Motor neuron (in vitro differentiated cells): Measurements from ENCODE around the gene CBX2. TPM values are rescaled to one million over a fixed set of nuclear protein-coding genes. Genes with fewer than 3 reads are reported as not detected.

ENCODE experiments used
- ATAC-seq, 8 experiments: fragments of 200-7000 bp; cut with Tn5 transposase; replicated peaks in 6 of 8; 2 replicates each; pipeline ENCODE4 v1.8.0; 2021; ENCODE audit warnings: mild to moderate bottlenecking in 8 of 8, moderate library complexity in 8 of 8
- H3K27ac ChIP-seq, 2 donors: fragments of 250-450 bp; sonication (Bioruptor Pico); 2 replicates each; pipeline ENCODE4 v1.9.0; 2021; ENCODE audit warnings: antibody characterized with exemption in 2 of 2, mild to moderate bottlenecking in 2 of 2, moderate library complexity in 1 of 2
- H3K4me1 ChIP-seq, 2 donors: fragments of 250-450 bp; sonication (Bioruptor Pico); replicated peaks in 1 of 2; 2 replicates each; pipeline ENCODE4 v1.6.1; 2021; ENCODE audit warnings: antibody characterized with exemption in 2 of 2, mild to moderate bottlenecking in 2 of 2, moderate library complexity in 1 of 2
- H3K4me3 ChIP-seq, 5 donors: fragments of 250-450 bp; sonication (Bioruptor Pico); 2 replicates each; pipeline ENCODE4 v1.9.0; 2021; ENCODE audit warnings: antibody characterized with exemption in 5 of 5, mild to moderate bottlenecking in 5 of 5, moderate library complexity in 4 of 5
- WGBS, 10 experiments: fragments of 450-650 bp; shearing (Covaris generic); methylation state at CpG; one replicate each; pipeline ENCODE4 v1.0.0; 2022; 5-methylcytosine and 5-hydroxymethylcytosine counted together
- in situ Hi-C, 9 experiments: fragments of 400-800 bp; cut with MboI; loops; one replicate each; pipeline ENCODE4 v1.15.0; 2021; ENCODE audit warnings: low sequenced_read_pairs in 9 of 9, low pct_unique_long_range_greater_than_20kb in 2 of 9; ENCODE audit not compliant: unreplicated experiment in 9 of 9
- total RNA-seq, 8 experiments: library from RNA; unstranded; fragments of 300-600 nt; gene quantifications; 2 replicates each; pipeline versions ENCODE4 v1.2.3 to v1.2.4, GENCODE V29; 2022

Gene CBX2
- total RNA-seq, 8 experiments from 2014 or later = 3.1 to 42.7 (median 14.9) TPM

DNA sequence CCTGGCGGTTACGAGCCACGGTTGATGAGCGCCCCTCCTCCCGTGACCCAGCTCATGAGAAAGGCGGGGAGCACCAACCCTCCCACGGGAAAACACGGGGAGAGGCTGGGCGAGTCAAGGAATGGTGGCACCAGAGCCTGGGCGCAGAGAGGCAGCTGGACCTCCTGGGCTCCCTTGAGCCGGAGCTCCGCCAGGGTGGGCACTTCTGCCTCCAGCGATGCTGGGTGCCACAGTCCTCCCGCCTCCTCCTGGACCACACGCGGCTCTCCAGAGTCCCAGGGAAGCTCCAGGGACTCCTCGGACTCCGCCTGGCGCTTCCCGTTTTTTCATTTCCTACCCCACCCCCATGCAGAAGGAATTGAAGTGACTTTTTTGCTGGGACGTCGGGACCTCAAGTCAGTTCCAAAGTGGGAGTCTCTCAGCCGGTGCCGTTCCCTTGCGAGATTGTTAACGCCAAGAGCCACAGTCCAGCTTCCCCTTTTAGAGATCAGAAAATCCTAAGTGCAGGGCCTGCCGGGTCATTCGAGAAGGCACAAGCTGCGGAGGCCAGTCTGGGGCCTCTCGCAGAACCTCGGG lies 25.6 kb downstream of the CBX2 start:
- Histone ChIP-seq H3K4me3 (peak overlapping the region in 1 of 5 donors; percentile 37), H3K27ac (peak overlapping the region in 1 of 2 donors; percentile 11), H3K4me1 (peaks cover 27 to 33% of the 10 kb centered on the region in 2 donors)
- 12 to 50% (median 27%) methylated on average over 2 to 10 of the region's 31 CpGs; no CpG with 5 or more reads in 6 of the 10 experiments for WGBS, 10 experiments
- no peak for ATAC-seq
- in situ Hi-C loops = loop anchor here in 3 of 9 experiments (25.0 kb wide), 1 partner anchor 184 kb away; no protein-coding TSS in a partner anchor

DNA sequence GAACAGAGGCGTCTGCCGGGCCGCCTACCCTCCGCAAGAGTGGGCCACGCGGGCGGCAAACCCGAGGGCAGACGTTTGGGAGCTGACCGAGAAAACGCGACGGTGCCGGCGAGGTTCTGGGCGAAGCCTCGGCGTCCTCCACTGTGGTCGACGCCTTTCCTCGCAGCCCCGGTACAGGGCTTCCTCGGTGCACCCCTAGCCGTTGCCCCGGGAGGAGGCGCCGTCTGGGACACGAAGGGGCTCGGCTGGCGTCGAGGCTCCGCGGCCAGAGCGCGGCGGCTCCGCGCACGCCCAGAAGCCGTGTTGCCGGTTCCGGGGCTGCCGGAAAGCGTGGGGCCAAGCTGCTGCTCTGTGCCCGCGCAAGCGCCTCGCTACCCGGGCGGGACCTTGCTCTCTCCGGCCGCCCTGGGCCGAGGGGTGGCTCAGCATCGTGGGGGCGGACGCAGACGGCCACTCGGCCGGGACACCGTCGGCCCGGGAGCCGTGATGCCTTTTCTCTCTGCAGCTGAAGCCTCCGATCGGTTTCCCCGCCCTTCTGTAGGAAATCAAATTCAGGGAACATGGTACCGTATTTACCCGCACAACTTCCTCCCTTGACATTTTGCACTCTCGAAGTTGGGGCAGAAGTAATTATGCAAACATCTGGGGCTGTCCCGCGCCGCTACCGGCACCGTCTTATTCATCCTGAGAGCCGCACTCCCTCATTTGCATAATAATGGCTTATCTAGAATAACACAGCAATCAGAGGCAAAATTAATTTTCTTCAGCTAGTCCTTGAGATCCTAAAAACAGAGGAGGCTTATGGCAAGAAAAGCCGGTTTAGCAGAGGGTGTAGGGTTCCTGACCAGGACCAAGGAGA lies 26.3 kb downstream of the CBX2 start:
- WGBS, 10 experiments = 0 to 16% (median 1%) methylated on average over 4 to 16 of the region's 76 CpGs; no CpG with 5 or more reads in 3 of the 10 experiments
- in situ Hi-C loops = loop anchor here in 3 of 9 experiments (25.0 kb wide), 1 partner anchor 183 kb away; no protein-coding TSS in a partner anchor
- Histone ChIP-seq H3K27ac (peak overlapping the region in 1 of 2 donors; percentile 11), H3K4me3 (peak overlapping the region; percentile 17 to 37 (median 29)), H3K4me1 (peaks cover 27 to 32% of the 10 kb centered on the region in 2 donors)
- peak in 7 of 8 experiments; percentile 27 to 61 (median 37) for ATAC-seq

DNA sequence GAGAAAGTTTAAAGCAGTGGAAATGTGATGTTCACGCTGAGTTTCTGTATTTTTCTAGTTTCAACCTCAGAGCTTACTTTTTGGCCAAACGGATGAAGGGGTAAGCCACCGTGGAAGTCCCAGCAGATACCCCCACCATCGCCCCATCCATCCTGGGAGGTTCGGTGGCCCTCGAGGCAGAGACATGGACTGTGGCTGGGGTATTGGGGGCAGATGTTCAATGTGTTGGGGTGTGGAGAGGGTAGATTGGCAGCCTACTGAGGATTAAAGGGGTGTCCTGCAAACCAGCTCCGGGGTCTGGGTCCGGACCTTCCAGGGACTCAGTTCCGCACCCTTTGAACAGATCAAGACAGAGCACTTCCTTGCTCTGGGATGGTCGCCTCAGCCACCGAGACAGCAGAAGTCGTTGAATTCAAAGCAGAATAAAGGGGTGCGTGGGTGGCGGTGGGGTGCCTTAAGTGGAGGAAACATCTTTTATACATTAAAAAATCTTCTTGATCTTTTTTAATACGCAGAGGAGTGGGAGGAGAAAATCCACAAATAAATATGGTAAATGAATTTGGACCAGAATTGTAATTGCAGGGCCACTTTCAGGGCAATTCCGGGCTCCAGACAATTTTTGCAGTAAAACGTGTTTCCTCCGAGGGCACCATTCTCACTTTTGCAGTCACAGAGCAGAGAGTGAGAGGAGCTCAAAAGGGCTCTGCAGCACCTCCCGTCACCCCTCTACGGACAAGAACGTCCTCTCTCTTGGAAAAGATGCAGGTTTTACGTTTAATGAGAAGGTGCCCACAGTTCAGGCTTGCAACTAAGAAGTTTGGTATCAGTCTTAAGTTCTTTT lies 27.1 kb downstream of the CBX2 start:
- ATAC-seq = no peak
- 0 to 52% (median 29%) methylated on average over 1 to 17 of the region's 22 CpGs; no CpG with 5 or more reads in 2 of the 10 experiments for WGBS, 10 experiments
- Histone ChIP-seq H3K4me3 (no peak overlapping the region), H3K27ac (no peak overlapping the region), H3K4me1 (peaks cover 31 to 35% of the 10 kb centered on the region in 2 donors)
- in situ Hi-C loops = loop anchor here in 3 of 9 experiments (25.0 kb wide), 1 partner anchor 182 kb away; no protein-coding TSS in a partner anchor

DNA sequence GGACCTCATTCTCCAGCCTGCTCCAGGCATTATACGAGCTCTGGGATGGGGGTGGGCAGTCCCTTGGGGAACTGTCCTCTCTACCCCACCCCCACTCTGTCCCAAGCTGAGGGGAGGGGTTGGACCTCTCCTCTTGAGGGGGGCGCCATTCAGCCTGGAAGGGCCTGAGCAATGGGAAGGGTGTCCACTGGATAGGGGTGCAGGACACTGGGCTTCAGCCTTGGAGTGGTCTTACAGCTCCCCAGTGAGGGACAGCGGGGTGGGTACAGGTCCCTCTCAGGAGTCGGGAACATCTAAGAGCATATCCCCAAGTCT lies 28.5 kb downstream of the CBX2 start:
- no peak for ATAC-seq
- H3K27ac ChIP-seq = no peak overlapping the region
- in situ Hi-C loops = loop anchor here in 3 of 9 experiments (25.0 kb wide), 1 partner anchor 181 kb away; no protein-coding TSS in a partner anchor
- no peak overlapping the region for H3K4me3 ChIP-seq
- WGBS, 10 experiments = 35 to 57% methylated on average over 1 to 2 of the region's 4 CpGs; no CpG with 5 or more reads in 8 of the 10 experiments
- peaks cover 27 to 30% of the 10 kb centered on the region in 2 donors for H3K4me1 ChIP-seq

DNA sequence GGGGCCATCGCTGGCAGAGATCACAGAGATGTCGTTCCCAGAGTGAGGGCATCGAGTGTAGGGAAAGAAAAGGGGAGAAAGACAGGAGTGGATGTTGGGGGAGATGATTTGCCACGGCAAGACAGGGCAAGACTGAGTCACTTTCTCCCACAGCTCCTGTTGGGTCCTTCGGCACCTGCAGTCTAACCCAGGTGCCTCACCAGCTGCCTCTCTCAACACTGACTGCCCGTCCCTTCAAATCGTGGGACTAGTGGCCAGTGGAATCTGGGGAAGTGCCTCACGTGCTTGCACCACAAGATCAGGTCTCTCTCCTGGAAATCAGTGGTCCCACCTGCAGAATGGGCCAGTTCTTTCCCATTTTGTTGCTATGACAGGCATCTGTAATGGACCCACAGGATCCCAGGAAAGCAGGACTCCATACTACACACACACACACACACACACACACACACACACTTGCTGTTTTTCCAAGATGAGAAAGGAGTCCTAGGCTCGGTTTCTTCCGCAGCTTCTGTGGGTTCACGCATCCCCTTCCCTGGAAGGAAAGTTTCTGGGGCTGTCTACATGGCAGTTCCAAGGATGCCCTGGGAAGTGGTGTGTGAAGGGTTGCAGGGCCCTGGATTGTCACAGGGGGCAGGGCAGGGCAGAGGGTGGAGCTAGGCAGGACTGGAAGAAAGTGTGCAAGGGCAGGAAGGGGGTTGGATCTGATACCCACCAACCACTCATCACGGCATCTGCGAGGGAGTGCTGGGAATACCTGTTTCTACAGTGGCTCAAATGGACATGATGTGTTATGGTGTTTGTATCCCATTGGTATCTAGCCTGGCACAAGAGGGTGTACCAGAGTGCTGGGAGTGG lies 29.1 kb downstream of the CBX2 start:
- in situ Hi-C loops = loop anchor here in 3 of 9 experiments (25.0 kb wide), 1 partner anchor 180 kb away; no protein-coding TSS in a partner anchor
- WGBS, 10 experiments = 0 to 40% (median 23%) methylated on average over 1 to 5 of the region's 13 CpGs; no CpG with 5 or more reads in 3 of the 10 experiments
- H3K4me1 ChIP-seq = peaks cover 34 to 37% of the 10 kb centered on the region in 2 donors
- H3K27ac ChIP-seq = no peak overlapping the region
- ATAC-seq = no peak
- H3K4me3 ChIP-seq = no peak overlapping the region

DNA sequence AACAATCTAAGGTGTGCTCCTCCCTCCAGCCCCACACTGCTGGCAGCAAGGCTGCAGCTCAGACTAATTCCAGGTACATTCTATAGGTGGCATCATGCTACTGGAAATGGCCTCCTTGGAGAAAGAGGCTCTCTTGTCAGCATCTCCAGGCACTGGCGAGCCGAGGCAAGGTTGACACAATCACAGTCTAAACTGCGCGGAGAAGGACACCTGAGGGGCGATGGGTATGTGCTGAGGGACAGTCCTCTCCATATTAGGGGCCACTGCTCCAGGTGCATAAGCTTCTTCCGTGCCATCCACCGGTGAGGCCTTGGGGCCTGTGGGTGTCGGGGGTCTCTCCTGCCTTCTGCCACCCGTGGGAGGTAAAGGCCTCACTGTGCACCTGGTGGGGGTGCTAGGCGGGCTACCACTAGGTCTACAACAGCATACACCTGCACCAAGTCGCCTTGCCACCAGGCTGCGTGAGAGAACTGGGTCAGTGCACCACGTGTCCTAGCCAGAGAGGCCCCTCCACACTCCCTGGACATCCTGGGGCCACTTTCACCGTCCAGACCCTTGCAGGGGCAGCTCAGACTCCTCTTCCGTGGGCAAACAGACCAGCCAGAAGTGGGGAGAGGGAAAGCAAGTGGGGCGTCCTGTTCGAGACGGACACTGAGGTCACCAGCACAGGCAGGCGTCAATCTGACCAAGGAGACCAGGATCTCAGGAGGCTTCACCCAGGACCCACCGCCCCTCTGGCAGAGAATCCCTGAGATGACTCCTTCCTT lies 31.0 kb downstream of the CBX2 start:
- in situ Hi-C loops = loop anchor here in 3 of 9 experiments (25.0 kb wide), 1 partner anchor 178 kb away; no protein-coding TSS in a partner anchor
- 0 to 80% (median 52%) methylated on average over 1 to 7 of the region's 20 CpGs; no CpG with 5 or more reads in 7 of the 10 experiments for WGBS, 10 experiments
- peak in 1 of 8 experiments; percentile 2 for ATAC-seq
- Histone ChIP-seq H3K4me1 (peaks cover 42 to 49% of the 10 kb centered on the region in 2 donors), H3K4me3 (peak overlapping the region in 1 of 5 donors; percentile 48), H3K27ac (peak overlapping the region; percentile 96 to 98)

DNA sequence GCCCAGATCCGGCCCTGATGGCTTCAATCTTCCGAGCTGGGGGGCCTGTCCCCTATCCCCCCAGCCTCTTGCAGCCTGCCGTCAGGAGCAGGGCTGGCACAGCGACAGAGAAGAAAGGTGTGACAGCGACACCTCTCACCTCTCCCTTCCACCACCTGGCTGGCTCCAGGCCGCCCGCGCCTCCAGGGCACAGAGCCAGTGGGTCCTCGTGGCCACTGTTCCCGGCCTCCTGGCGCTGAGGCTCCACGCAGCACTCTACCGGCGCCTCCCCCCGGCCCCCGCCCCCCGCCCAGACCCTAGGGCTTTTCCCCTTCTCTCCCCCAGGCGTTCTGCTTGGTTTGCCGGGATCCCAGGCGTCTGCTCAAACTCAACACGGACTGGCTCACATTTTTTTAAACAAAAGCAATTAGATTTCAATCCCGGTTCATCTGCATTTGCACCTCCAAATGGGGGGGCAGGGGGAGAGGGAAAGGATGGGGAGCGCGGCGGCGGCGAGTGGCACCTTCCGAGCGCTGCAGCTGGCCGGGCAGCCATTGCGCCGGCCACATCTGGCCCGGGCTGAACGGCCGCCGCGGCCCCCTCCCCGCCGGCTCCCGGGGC lies 31.7 kb downstream of the CBX2 start:
- in situ Hi-C loops = loop anchor here in 3 of 9 experiments (25.0 kb wide), 1 partner anchor 178 kb away; no protein-coding TSS in a partner anchor
- peak overlapping the region; percentile 96 to 98 for H3K27ac ChIP-seq
- 0 to 20% methylated on average over 1 to 5 of the region's 40 CpGs; no CpG with 5 or more reads in 8 of the 10 experiments for WGBS, 10 experiments
- H3K4me3 ChIP-seq = peak overlapping the region; percentile 16 to 48 (median 43)
- no peak for ATAC-seq
- peaks cover 42 to 50% of the 10 kb centered on the region in 2 donors for H3K4me1 ChIP-seq

DNA sequence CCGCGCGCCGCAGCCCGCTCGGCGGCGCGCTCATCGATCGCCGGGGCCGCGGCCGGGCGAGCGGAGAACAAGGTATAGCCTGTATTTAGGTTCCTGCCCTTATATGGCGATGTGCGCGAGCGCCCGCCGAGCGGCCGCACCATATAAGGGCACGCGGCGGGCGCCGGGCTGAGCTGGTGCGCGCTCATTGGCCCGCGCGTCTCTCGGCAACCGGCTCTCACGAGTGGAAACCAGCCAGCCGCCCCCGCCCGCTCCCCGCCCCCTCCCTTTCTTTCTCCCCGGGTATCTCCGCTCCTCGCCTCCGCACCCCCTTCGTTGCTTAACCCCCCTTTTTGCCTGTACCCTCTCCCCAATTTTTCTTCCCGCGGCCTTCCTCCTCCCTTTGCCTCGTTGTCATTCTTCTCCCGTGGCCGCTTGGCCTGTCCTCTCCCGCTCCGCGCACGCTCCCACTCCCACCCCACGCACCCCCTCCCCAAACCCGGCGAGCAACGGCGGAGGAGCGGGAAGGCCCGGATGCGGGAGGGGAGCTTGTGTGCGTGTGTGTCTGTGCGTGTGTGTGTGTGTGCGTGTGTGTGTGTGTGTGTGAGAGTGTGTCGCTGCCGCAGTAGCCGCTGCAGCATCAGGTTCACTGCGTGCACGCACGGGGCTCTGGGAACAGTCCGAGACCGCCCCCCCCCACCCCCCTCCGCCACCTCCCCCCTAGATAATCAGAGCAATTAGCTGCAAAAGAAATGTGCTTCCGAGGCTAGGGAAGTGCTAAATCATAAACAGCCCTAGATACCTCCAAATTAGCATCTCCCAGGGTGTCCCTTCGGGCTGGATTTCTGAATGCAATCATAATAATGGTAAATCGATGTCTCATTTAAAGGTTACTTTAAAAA lies 32.4 kb downstream of the CBX2 start:
- peak overlapping the region; percentile 30 to 48 (median 43) for H3K4me3 ChIP-seq
- 0 to 8% (median 0%) methylated on average over 1 to 4 of the region's 79 CpGs; no CpG with 5 or more reads in 5 of the 10 experiments for WGBS, 10 experiments
- peak overlapping the region; percentile 96 to 98 for H3K27ac ChIP-seq
- peaks cover 50 to 52% of the 10 kb centered on the region in 2 donors for H3K4me1 ChIP-seq
- in situ Hi-C loops = loop anchor here in 3 of 9 experiments (25.0 kb wide), 1 partner anchor 177 kb away; no protein-coding TSS in a partner anchor
- peak; percentile 80 to 91 (median 82) for ATAC-seq

DNA sequence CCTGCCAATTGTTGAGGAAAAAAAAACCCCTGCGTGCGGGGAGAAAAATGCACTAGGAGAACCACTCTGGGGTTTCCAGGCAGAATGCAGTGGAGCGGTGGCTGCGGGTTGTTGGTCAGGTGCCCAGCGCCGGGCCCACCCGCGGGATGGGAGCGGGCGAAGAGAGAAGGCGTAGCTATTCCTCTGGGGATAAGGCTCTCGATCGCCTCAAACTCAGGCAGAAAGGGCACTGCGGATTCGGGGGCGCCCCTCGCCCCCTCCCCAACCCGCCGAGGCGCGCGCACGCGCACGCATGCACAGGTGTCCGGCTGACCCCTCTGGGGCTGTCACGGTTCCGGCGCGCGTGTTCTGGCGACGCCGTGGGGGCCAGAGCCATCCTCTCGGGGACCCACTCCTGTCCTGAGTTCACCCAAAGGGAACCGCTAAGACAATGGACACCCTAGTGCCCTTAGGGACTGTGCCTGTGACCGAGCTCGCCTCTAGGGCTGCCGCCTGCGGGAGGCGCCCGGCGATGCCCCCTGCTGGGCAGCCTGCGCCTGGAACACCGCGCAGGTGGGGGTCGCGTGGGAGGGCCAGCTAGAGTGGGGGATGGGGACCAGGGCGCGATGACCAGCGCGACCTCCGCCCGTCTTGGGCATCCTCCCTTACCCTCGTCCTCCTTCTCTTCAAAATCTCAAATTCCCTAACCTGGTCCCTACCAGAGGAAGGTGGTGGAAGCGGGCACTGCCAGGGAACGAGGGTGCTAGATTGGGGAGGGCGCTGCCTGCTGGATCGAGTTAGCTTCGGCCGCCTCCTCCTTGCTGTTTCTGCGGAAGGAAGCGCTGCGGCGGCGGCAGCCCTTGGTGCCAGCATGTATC lies 33.3 kb downstream of the CBX2 start:
- Histone ChIP-seq H3K27ac (peak overlapping the region; percentile 96 to 98), H3K4me3 (peak overlapping the region; percentile 30 to 48 (median 43)), H3K4me1 (peaks cover 51 to 52% of the 10 kb centered on the region in 2 donors)
- in situ Hi-C loops = loop anchor here in 3 of 9 experiments (25.0 kb wide), 1 partner anchor 176 kb away; no protein-coding TSS in a partner anchor
- ATAC-seq = peak in 6 of 8 experiments; percentile 34 to 58 (median 52)
- 0 to 40% (median 0%) methylated on average over 1 to 11 of the region's 66 CpGs; no CpG with 5 or more reads in 6 of the 10 experiments for WGBS, 10 experiments
